HG02642 (cell line): ENCODE data around the gene C1R.

ENCODE experiments used
- ATAC-seq: cut with Tn5 transposase; IDR thresholded peaks from one replicate; pipeline ENCODE4 v1.9.1; 2021; ENCODE audit warnings: mild to moderate bottlenecking; ENCODE audit not compliant: unreplicated experiment, poor library complexity

C1R gene

DNA sequence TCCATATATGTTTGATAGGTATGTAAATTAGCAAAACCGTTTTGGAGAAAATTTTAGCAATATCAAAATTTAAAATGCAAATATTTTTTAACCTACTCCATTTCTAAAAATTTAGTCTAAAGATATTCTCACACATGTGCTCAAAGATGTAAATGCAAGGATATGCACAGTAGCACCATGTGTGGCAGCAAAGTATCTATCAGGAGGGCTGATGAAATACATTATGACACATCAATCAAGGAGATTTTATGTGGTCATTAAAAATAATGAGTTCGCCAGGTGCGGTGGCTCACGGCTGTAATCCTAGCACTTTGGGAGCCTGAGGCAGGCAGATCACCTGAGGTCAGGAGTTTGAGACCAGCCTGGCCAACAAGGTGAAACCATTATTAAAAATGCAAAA lies 8.0 kb upstream of the C1R start:
- ATAC-seq: no peak

DNA sequence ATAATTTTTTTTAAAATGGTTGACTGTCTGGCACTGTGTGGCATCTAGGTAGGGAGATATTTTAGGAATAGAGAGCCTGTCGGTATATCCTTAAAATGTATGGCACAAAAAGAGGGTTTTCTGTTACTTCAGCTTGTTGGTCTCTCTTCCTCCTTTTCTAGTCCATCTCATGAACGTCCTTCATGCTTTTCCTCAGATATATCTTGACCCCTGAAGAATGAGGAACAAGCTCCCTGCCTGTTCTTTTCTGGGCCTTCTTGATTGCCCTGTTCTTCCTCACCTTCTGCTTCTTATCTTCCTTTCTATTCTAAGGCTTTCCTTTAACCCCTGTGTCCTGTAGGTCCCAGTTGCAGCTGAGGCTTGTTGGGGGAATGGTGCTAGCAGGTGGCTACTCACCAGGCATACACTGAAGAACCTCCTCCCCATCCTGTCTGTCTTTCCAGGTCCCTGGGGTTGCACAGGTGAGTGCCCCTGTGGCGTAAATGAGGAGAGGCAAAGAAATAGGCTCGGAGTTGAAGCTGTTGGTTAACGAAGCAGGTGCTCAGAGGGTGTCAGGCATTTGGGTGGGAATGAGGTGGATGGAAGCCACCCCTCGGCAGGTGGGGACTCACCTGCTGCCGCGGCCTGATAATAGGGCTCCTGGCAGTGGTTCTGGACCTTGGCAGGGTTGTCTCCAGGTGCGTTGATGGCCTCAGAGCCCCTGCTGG lies 7.2 kb upstream of the C1R start:
- ATAC-seq: no peak

DNA sequence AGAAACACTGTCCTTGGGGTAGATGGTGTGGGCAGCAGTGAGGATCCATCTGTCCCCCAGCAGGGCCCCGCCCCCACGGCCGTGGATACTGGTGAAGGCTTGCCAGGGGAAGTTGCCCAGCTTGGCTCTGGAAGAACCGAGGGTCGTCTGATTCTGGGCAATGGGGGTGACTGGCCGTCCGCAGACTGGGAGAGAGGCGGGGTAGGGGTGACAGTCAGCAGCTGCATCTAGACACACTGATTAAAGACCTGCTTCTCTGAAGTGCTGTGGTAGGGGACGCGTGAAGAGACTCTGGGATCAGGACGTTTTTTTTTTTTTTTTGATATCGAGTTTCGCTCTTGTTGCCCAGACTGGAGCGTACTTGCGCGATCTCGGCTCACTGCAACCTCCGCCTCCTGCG lies 4.7 kb upstream of the C1R start:
- no peak for ATAC-seq

DNA sequence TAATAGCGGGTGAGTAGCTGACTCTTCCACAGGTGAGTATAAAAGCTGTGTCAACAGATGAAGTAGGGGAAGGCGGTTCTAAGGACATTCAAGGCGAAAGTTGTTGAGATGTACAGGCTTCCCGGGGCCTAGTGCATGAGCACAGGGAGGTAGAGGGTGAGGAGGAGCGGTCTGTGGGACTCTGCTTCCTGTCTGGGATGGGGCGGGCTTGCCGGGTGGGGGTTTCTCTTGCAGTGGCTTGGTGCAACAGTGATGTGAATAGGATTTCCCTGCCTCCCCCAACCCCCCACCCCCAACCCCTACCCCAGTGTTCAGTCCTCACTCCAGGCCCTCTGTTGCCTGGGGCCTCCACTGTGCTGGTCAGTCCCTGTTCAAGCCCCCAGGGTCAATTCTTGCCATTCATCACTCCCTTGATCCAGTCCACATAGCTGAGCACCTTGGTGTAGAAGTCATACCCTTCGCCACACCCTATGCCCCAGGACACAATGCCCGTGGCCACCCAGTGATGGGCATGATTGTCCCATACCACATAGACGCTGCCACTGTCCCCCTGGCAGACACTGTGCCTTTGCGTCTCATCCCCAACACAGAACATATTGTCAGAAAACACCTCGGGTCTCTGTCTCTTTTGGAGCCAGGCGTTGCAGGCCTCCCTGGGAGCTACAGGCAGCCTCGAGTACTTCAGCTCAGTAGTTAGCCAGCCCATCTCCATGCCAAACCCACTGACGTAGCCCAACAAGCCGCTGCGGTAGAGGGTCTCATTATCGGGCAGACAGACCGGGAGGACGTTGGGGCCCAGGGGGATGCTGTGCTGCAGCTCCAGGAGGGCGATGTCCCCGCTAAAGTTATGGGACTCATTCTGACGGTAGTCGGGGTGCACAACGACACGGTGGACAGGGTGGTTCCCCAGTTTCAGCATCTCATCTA lies 4.0 kb upstream of the C1R start:
- no peak for ATAC-seq

DNA sequence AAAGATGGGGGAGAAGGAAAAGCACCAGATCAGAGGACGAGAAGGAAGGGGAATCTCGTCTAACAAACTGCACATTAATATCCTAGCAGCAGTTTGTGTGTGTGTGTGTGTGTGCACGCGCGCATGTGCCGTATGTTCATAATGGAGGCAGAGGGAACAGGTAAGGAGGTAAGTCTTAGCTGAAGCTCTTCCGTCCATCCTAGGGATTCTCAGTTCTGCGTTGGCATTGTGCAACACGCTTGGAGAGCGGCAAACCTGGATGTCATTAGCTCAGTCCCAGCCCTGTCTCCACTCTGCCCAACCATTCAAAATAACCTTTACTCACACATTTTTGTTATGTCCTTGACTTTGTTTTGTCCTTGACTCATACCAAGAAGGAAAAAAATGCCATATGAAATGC lies 1.6 kb upstream of the C1R start:
- ATAC-seq: no peak

DNA sequence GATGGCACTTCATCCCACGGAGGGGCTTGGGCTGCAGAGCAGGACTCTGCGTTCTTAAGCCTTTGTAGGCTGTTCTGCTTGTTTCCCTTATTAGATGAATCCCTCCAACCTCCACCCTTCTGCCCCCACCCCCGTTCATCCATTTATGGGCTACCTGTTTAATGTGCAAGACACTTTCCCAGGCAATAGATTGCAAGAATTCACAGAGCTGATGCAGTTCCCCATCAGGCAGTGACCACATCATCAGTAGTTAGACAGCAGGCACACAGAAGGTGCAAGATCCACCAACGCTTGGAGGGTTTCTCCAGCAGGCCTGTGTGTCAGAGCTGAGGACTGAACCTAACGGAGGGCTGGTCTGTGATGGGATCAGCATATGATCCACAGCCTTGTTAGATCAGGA lies 1.2 kb upstream of the C1R start:
- ATAC-seq: no peak

DNA sequence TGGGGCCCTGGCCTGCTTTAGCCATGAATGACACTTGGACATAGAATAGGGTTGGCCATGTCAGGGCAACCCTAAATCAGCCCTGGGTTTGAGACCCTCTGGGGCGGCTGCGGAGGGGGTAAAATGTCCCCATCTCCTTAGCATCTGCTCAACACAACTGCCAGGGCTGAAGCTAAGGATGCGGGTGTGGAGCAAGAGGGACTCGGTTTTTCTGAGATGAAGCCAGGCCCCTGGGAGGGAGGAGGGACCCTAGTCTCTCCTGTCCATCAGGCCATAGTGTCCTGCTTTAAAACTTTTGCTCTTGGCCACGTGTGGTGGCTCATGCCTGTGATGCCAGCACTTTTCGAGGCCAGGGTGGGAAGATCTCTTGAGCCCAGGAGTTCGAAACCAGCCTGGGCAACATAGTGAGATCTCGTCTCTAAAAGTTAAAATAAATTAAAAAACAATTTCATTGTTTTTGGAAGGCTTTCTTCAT lies 778 bp upstream of the C1R start:
- ATAC-seq: no peak

DNA sequence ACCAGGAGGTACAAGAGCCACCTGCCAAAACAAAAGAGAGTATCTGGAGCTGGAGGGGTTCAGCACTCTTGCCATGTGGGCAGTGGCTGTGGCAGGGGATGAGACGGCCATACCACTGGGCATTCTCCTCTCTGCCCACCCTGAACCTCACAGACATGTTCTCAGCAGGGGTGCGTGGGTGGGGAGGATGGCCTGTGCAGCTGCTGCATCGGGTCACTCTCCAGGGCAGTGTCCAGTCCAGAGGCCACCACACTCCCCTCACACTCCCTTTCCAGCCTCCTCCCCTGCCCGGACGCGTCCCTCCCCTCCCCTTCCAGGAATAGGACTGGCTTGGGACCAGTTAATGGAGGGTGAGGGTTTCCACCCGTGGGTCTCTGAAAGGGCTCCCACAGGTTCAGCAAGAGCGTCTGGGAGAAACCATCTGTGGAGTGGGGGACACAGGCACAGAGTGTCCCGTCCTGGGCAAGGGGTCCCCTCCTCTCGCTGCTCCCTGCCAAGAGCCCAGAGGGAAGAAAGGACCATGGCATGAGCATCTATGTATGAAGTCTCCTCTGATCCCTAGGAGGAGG lies 501 bp downstream of the C1R start:
- no peak for ATAC-seq

DNA sequence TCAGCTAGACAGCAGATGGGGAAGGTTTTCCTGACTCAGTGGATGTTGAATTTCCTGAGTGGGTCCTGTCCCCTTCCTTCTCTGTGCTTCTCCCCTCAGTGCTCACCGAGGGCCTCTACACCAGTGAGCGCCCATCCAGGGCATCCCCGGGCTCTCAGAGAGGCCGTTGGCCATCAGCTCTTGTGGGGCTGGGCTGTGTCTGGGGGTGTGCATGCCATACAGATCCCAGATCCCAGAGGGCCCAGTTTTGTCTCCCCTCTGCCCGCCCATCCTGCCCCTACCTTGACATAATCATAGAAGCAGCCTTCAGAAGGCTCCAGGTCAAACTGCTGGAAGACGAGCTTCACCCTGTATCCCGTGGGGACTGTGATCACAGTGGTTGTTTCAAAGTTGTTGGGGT lies 1.1 kb downstream of the C1R start:
- no peak for ATAC-seq

DNA sequence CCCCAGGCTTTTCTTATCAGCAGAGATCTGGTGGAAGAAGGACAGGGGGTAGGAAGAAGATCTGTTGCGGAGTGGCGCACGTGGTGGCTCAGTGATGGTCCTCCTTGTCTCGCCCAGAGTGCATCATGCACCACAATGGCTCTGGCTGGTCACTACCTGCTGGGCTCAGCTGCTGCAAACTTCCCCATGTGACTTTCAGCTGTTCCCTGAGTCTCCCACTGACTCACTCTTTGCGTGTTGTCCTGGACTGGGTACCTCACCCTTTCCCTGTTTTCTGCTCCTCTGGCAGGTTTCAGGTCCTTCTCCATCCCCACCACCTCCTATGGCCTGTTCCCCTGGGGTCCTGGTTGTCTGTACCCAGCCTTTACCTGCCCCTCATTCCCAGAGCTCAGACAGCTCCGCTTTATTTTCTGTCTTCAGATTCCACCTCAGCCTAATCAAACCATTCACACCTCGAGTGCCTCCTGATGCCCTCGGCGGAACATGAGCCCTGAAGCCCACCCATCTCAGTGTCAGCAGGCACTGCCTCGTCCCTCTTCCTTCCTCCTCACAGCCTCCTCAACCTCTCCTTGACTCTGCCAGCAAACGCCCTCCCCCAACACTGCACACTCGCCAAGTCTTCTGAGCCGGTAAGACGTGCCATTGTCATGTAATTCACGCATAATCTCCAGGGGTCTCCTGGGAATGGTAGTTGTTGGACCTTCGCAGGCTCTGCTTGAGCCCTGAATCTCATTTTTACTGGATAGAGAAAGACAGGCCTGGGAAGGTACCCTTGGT lies 1.8 kb downstream of the C1R start:
- no peak for ATAC-seq

DNA sequence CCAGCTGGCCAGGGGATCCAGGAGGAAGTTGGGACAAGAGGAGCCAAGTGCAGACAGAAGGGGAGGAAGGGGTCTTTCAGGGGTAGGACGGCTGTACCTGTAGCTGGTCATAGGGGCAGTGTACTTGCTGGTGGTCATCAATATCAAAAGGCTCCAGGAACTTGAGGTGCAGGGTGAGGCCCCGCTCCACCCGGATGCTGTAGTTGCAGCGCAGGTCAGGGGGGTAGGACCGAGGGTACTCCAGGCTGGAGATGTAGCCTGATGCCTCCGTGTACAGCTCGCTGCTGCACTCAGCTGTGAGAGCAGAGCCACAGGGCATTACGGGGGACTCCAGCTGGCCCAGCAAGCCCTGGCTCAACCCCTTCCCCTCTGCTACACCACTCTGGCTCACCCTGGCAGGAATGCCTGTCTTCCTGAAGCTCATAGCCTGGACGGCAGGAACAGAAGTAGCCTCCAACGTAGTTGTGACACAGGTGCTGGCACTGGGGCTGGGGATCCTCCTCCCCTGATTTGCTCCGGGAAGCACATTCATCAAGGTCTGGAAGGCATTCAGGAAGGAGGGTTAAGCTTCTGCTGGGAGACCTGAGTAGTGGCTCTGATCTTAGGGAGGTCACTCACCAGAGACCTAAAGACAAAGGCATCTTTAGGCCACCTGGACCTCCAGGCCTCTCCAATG lies 2.9 kb downstream of the C1R start:
- no peak for ATAC-seq

DNA sequence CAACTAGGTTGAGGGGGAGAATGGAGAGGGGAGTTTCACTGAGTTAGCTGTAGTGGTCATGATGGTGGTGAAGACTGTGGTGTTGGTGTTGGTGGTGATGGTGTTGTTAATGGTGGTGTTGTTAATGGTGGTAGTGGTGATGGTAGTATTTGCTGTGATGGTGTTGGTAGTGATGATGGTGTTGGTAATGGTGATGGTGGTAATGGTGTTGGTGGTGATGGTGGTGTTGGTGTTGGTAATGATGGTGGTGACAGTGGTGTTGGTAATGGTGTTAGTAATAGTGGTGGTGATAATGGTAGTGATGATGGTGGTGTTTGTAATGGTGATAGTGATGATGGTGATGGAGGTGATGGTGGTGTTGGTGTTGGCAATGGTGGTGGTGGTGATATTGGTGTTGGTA lies 9.1 kb downstream of the C1R start:
- ATAC-seq: no peak

DNA sequence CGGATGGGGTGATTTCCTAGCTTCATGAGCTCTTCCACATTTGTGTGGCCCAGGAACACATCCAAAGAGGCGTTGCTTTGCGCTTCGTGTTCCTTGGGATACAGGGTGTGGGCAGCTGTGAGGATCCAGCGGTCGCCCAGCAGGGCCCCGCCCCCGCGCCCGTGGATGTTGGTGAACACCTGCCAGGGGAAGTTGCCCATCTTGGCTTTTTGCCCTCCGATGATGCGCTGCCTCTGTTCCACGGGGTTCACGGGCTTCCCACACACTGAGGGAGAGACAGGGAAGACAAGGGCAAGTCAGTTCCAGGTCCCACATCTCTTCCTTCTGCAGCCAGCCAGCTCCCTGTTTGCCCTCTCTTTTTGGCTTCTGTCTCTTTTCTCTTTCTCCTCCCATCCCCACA lies 11.2 kb downstream of the C1R start:
- ATAC-seq: no peak

DNA sequence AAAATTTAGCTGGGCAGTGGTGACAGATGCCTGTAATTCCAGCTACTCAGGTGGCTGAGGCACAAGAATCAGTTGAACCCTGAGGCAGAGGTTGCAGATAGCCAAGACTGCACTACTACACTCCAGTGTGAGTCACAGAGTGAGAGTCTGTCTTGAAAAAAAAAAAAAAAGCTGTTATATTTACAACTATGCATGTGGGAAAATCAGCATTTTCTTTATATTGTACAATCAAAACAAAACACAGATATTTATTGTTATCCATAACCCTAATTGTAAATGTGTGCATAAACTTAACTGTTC lies 12.5 kb downstream of the C1R start:
- no peak for ATAC-seq

DNA sequence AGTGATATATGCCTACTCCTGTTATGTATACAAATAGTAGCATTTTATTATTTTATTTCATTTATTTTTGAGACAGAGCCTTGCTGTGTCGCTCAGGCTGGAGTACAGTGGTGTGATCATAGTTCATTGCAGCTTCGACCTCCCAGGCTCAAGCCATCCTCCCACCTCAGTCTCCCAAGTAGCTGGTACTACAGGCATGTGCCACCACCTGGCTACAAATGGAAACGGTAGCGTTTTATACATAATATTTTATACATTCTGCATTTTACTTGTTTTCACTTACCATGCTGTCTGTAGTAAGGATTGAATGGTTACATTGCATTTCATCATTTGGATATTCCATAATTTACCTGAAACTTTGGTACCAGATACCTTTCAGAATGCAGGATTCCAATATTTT lies 14.1 kb downstream of the C1R start:
- no peak for ATAC-seq

DNA sequence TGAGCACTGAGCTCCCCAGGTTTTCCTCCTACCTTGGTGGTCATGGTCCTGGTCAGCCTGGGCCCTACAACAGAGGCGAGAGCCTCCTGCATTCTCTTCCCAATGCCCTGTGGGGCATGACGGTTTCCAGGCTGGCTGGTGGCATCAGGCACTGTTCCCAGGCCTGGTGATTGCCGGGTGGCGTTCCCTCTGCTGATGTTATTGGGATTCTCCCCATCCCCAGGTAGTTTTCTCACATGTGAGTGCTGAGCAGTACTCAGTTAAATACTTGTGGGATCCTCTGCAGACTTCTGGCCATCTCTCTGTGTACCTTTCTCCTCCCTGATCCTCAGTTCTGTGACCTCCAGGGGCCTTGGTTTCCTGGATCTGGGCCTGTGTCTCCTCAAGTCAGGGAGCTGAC lies 15.8 kb downstream of the C1R start:
- no peak for ATAC-seq

DNA sequence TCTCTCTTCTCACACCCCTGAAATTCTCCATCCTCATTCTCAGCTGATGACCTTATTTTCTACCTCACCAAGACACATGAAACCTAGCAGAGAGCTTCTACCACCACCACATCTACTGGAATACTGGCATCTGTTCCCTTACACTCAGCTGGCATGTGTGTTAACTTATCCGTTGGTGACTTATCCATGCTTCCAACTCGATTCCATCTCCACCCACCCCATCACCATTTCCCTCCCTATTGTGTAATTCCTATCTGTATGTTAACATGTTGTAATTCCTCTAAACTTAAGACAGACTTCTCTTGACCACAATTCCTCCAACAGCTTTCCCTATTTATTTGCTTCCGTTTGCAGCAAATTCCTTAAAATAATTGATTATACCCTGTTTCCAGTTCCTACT lies 16.3 kb downstream of the C1R start:
- ATAC-seq: no peak

DNA sequence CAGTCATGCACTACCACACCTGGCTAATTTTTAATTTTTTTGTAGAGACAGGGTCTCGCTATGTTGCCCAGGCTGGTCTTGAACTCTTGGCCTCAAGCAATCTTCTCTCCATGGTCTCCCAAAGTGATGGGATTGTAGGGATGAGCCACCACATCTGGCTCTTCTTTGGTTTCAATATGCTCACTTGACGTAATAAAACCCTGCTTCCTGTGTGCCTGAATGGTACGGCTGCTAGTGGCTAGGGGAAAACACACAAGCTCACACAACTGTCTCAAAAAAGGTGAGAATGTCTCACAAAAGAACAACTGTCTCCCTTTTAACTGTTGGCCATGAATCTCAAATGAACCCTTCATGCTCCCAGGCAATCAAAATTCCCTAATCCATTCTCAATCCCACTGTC lies 16.7 kb downstream of the C1R start:
- ATAC-seq: no peak

DNA sequence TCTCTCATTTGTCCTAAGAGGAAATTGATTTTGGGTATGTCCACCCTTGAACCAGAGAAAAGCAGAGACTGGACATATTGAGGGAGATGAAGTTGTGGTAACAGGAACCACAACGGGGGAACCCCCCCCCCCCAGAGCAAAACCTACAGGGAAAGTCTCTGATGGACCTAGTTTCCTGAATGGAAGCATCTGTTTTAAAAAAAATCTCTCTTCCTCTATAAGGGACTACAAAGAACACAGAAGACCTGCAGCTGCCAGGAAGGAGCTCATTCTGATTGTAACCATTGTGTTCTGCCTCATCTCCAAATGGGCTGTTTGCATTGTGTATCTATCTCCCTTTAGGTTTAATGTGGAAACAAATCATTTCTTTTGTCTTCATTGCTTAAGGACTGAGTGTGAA lies 18.3 kb downstream of the C1R start:
- ATAC-seq: no peak

DNA sequence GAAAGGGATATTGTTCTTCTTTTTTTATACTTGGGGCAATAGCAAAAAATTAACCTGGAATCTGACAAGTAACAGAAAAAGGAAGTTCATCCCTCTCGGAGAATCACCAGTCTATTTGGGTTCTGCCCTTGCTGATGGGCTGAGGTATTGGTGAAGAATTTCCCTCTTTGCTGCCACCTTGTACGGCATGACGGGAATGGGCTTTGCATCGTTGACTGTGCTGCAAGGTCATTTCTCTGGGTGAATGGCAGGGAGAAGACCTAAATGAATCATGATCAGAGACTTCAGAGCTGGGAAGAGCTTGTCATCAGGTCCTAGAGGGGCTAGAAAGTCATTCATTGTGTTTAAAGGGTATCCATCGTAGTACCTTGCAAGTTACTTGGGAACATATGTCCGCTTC lies 19.7 kb downstream of the C1R start:
- no peak for ATAC-seq
